Adrenal gland (tissue), 12 donors: ENCODE data around the gene TTC33. TPM values are rescaled to one million over a fixed set of nuclear protein-coding genes. Genes with fewer than 3 reads are reported as not detected.
A peak's percentile ranks its signal among the peaks of the same experiment; 100 is the strongest.

Experiments
- DNase-seq, 7 donors: peaks; one replicate each; pipeline ENCODE4 v3.0.0-alpha.2; 2019 to 2020
- H3K27ac ChIP-seq, 5 donors: fragments of 200-600 bp; sonication (generic) in 4 of 5; 1 replicate in 3 of 5; 2 replicates in 2 of 5; pipeline versions ENCODE4 v1.5.1 to v1.8.0; 2016 to 2020; ENCODE audit warnings: mild to moderate bottlenecking in 1 of 5
- H3K27me3 ChIP-seq: fragments of 200-600 bp; 2 replicates; pipeline ENCODE4 v1.8.0; 2021
- H3K36me3 ChIP-seq, 2 donors: fragments of 200-600 bp; replicated peaks in 1 of 2; 1 replicate in 1 of 2; 2 replicates in 1 of 2; pipeline versions ENCODE4 v1.5.1 to v1.8.0; 2018 to 2022
- H3K4me1 ChIP-seq, 2 donors: fragments of 200-600 bp; replicated peaks in 1 of 2; 1 replicate in 1 of 2; 2 replicates in 1 of 2; pipeline versions ENCODE4 v1.5.1 to v1.8.0; 2018 to 2021
- H3K4me3 ChIP-seq, 4 donors: fragments of 200-600 bp; sonication (generic) in 3 of 4; one replicate each; pipeline ENCODE4 v1.5.1; 2016 to 2018
- H3K9me3 ChIP-seq, 3 donors: fragments of 200-600 bp; sonication (generic) in 1 of 3; replicated peaks in 1 of 3; 1 replicate in 2 of 3; 2 replicates in 1 of 3; pipeline versions ENCODE4 v1.5.1 to v1.8.0; 2016 to 2021
- POLR2A ChIP-seq, 2 donors: fragments of 450-650 bp; IDR thresholded peaks; one replicate each; pipeline ENCODE4 v1.6.1; 2017; ENCODE audit warnings: antibody characterized with exemption in 2 of 2, mild to moderate bottlenecking in 2 of 2, moderate library complexity in 1 of 2
- WGBS, 4 donors: extraction: QIAGEN DNeasy Blood & Tissue Kit in 2 of 4; methylation state at CpG; one replicate each; pipeline versions ENCODE4 v1.1.5 to v1.1.7; 2013 to 2017; 5-methylcytosine and 5-hydroxymethylcytosine counted together
- intact Hi-C, 2 donors: fragments of 100-400 bp; cut with DNase I; formaldehyde crosslinking; loops; one replicate each; pipeline versions ENCODE4 v1.14.1 to v1.15.0; 2022 to 2023
- polyA plus RNA-seq, 3 donors: library from polyadenylated mRNA; stranded (reverse); fragments of 200-250 nt in 2 of 3; fragments of 350-450 nt in 1 of 3; fragmentation: Illumina TruSeq in 1 of 3; extraction: RNeasy Lipid Tissue Mini Kit (QIAGEN cat#74804) in 1 of 3; gene quantifications; one replicate each; pipeline ENCODE4 v1.2.3, GENCODE V29; 2013 to 2014
- total RNA-seq, 9 donors: library from RNA; depleted of rRNA in 4 of 9; stranded (reverse); fragments of >200 nt in 4 of 9; fragments of 120-200 nt in 1 of 9; fragmentation: NEBNext Ultra II Directional in 1 of 9; extraction: Animal tissue kit (Norgen Biotek cat#: 25700) in 1 of 9; gene quantifications; one replicate each; pipeline versions ENCODE4 v1.1.0 to v1.2.4, GENCODE V29; 2013 to 2023
- TF ChIP-seq, protein P1 (sequence below), 6 experiments: fragments of 450-650 bp in 4 of 6; fragments of 200-600 bp in 2 of 6; sonication (generic) in 1 of 6; IDR thresholded peaks; 1 replicate in 5 of 6; 2 replicates in 1 of 6; pipeline versions ENCODE4 v1.5.1 to v1.8.0; 2016 to 2021; ENCODE audit warnings: antibody characterized with exemption in 6 of 6, mild to moderate bottlenecking in 2 of 6, moderate library complexity in 1 of 6
- donor health status: healthy with polysubstance abuse.
- donor health status: Bipolar disorder and iron deficiency.
- donor health status: DM: yes; HTN: yes; CAD: no.
- donor health status: DM: no; HTN: no; CAD: no.
- donor health status: DM: no; HTN: no; CAD: no.
- donor health status: DM: yes; HTN: yes; CAD: no.

TTC33 gene
- total and polyA plus RNA-seq, 12 donors = 5.8 to 33.5 (median 15.3) TPM

DNA sequence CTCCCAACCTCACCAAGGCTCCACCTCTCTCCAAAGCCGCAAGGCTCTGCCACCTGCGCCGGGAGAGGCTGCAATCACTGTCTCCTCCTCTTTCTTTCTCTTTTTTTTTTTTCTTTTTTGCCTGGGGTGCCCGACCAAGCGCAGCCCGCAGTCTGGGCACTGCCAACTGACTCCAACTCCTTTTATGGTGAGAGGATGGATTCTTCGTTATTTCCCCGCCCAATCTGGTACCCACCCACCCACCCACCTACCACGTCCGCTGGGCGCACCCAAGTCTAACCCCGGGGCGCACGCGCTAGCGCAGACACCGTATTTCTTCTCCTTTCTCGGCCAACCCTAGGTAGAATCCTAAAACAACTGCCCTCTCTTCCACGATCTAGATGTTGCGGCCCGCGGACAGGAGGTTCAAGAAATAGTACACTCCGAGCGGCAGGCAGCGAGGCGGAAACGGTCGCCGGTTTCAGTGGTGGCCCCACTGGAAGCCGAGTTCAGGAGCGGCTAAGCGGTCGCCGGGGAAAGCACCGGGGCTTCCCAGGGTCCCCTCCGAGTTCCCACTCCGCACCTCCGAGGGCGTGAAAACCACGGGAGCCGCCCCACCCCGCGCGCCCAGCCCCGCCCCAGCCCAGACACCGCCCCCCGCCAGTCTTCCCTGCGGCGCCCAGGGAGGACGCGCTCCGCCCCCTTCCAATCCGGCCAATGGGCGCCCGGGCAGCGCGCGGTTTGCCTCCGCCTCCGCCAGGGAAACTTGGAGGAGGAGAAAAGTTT lies 76.4 kb downstream of the TTC33 start:
- H3K27ac ChIP-seq = peak overlapping the region in 4 of 5 donors; percentile 72 to 90 (median 80)
- DNase-seq = peak; percentile 85 to 94 (median 89)
- 1% methylated on average over 25 to 60 of the region's 60 CpGs for WGBS, 4 donors
- H3K9me3 ChIP-seq = no peaks in the 10 kb centered on the region
- TF ChIP-seq POLR2A (IDR thresholded peaks at IDR 0.05) = peak in 1 of 2 donors; percentile 24
- TF ChIP-seq, protein P1, sequence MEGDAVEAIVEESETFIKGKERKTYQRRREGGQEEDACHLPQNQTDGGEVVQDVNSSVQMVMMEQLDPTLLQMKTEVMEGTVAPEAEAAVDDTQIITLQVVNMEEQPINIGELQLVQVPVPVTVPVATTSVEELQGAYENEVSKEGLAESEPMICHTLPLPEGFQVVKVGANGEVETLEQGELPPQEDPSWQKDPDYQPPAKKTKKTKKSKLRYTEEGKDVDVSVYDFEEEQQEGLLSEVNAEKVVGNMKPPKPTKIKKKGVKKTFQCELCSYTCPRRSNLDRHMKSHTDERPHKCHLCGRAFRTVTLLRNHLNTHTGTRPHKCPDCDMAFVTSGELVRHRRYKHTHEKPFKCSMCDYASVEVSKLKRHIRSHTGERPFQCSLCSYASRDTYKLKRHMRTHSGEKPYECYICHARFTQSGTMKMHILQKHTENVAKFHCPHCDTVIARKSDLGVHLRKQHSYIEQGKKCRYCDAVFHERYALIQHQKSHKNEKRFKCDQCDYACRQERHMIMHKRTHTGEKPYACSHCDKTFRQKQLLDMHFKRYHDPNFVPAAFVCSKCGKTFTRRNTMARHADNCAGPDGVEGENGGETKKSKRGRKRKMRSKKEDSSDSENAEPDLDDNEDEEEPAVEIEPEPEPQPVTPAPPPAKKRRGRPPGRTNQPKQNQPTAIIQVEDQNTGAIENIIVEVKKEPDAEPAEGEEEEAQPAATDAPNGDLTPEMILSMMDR (IDR thresholded peaks at IDR 0.05) = no peak
- intact Hi-C loops = no loop called here
- peak overlapping the region in 3 of 4 donors; percentile 40 to 76 (median 56) for H3K4me3 ChIP-seq
- no peaks in the 10 kb centered on the region for H3K27me3 ChIP-seq
- no peaks in the 10 kb centered on the region for H3K36me3 ChIP-seq
- peaks cover 0 to 15% of the 10 kb centered on the region in 2 donors for H3K4me1 ChIP-seq

DNA sequence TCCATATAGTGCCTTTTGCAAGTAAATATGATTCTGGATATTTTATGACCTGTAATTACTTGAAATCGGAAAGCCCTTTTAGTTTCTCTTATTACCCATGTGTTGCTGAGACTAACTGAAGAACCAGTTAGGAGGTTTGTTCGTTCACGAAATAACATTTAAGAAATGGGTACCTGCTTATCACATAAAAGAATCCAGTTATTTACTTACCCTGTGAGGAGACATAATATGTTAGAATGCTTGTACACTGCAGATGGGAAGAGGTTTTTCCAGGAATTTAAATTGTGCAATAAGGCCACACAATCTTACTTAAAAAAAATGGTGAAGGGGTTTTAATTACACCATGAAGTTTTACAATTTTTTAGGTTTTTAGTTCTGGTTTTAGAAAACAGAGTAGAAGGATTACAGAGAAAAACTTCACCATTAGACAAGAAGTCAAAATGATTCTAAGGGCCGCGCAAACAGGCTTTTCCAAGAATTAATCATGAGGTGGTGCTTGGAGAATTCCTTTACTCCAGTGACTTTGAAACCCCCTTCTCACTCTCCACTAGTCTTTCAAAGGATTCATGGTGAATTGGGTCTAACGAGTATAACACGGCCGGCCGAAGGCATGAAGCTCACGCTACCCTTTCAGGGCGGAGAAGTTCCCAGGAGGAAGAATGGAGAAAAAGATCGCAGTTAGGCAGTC lies 77.2 kb downstream of the TTC33 start:
- DNase-seq = no peak
- no peaks in the 10 kb centered on the region for H3K9me3 ChIP-seq
- 19 to 22% (median 20%) methylated on average over 12 of the region's 12 CpGs for WGBS, 4 donors
- H3K4me3 ChIP-seq = peak overlapping the region in 2 of 4 donors; percentile 40 to 76
- no peaks in the 10 kb centered on the region for H3K36me3 ChIP-seq
- H3K27me3 ChIP-seq = no peaks in the 10 kb centered on the region
- peak overlapping the region in 4 of 5 donors; percentile 72 to 90 (median 80) for H3K27ac ChIP-seq
- peaks cover 0 to 15% of the 10 kb centered on the region in 2 donors for H3K4me1 ChIP-seq
- intact Hi-C loops = no loop called here
- TF ChIP-seq POLR2A (IDR thresholded peaks at IDR 0.05) = no peak
- TF ChIP-seq, protein P1 (IDR thresholded peaks at IDR 0.05) = no peak

DNA sequence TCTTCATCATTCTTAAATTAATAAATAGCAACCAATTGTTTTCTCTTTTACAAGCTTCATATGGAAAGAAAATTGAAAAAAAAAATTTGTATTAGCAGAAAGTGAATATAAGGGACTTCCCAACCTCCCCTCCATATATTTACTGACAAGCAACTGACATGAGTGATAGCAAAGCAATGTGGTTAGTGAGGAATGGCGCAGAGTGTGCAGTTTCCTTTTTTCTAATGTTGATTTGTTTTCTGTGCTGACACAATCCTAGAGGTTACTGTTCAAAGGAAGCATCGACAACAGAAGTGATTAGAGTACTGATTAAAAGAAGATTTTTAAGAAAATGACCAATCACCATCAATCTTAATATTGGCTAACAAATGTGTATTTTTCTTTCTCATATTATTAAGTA lies 77.7 kb downstream of the TTC33 start:
- WGBS, 4 donors = 40 to 56% (median 52%) methylated on average over 2 of the region's 2 CpGs
- intact Hi-C loops = no loop called here
- H3K4me3 ChIP-seq = peak overlapping the region in 1 of 4 donors; percentile 76
- DNase-seq = no peak
- no peaks in the 10 kb centered on the region for H3K27me3 ChIP-seq
- H3K27ac ChIP-seq = peak overlapping the region in 2 of 5 donors; percentile 87 to 90
- H3K4me1 ChIP-seq = peaks cover 0 to 15% of the 10 kb centered on the region in 2 donors
- TF ChIP-seq POLR2A (IDR thresholded peaks at IDR 0.05) = no peak
- no peaks in the 10 kb centered on the region for H3K9me3 ChIP-seq
- no peaks in the 10 kb centered on the region for H3K36me3 ChIP-seq

DNA sequence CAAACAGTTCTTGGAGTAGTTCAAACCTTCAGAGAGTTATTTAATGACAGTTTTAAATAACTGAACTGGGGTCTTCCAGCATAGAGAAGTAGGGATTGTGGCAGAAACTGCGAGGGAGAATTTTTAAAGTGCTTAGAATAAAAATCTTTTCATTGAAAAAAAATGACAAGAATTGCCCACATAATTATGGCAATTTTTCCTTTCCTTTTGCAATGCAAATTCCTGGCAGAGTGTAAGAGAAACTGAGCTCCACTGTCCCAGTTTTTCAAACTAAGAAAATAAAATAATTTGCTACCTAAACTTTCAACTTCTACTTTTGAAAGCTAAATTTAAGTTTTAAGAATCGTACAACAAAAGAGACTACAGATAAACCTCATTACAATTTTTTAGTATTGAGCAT lies 78.3 kb downstream of the TTC33 start:
- no peaks in the 10 kb centered on the region for H3K9me3 ChIP-seq
- H3K4me1 ChIP-seq = peaks cover 0 to 15% of the 10 kb centered on the region in 2 donors
- intact Hi-C loops = no loop called here
- H3K27ac ChIP-seq = peak overlapping the region in 2 of 5 donors; percentile 21 to 46
- DNase-seq = no peak
- no peaks in the 10 kb centered on the region for H3K36me3 ChIP-seq
- WGBS, 4 donors = 62 to 70% (median 67%) methylated on average over 2 of the region's 2 CpGs
- peak overlapping the region in 1 of 4 donors; percentile 10 for H3K4me3 ChIP-seq
- TF ChIP-seq, protein P1 (IDR thresholded peaks at IDR 0.05) = no peak
- no peak for TF ChIP-seq POLR2A (IDR thresholded peaks at IDR 0.05)
- H3K27me3 ChIP-seq = no peaks in the 10 kb centered on the region
